Activated B cell treated with CpG ODN at 0.5 μM for 24 hours (primary cell): Measurements from ENCODE around the gene DUSP22. TPM values are rescaled to one million over a fixed set of nuclear protein-coding genes. Genes with fewer than 3 reads are reported as not detected.

Source experiments
- ATAC-seq: fragments of 200-7000 bp; cut with Tn5 transposase; one replicate; pipeline ENCODE4 v1.10.0; 2021; ENCODE audit warnings: low read depth, mild to moderate bottlenecking, moderate library complexity
- CTCF ChIA-PET: fragments of 350-600 bp; sonication (Branson Sonifier 250); formaldehyde crosslinking; loops from one replicate; lab custom pipeline; 2021; ENCODE audit warnings: antibody characterized with exemption; lab: Charles Lee
- POLR2A ChIA-PET: fragments of 350-600 bp; sonication (Branson Sonifier 250); formaldehyde crosslinking; loops from one replicate; lab custom pipeline; 2021; ENCODE audit warnings: antibody characterized with exemption; lab: Charles Lee
- DNase-seq: peaks from one replicate; pipeline ENCODE4 v3.0.0; 2022
- H3K27ac Mint-ChIP-seq: one replicate; pipeline ENCODE4 v1.8.0; 2020; ENCODE audit warnings: mixed read lengths
- H3K27me3 Mint-ChIP-seq: one replicate; pipeline ENCODE4 v1.8.0; 2021; ENCODE audit warnings: mixed read lengths
- H3K36me3 Mint-ChIP-seq: one replicate; pipeline ENCODE4 v1.8.0; 2021; ENCODE audit warnings: low read depth, mixed read lengths
- H3K4me1 Mint-ChIP-seq: one replicate; pipeline ENCODE4 v1.8.0; 2021; ENCODE audit warnings: mixed read lengths
- H3K4me3 Mint-ChIP-seq: one replicate; pipeline ENCODE4 v1.8.0; 2020; ENCODE audit warnings: mild to moderate bottlenecking, mixed read lengths
- H3K9me3 Mint-ChIP-seq: one replicate; pipeline ENCODE4 v1.8.0; 2020; ENCODE audit warnings: mixed read lengths
- CTCF ChIP-seq: fragments of 200-600 bp; IDR thresholded peaks from one replicate; pipeline ENCODE4 v1.8.0; 2022; ENCODE audit warnings: antibody characterized with exemption, mild to moderate bottlenecking
- intact Hi-C: fragments of 100-400 bp; cut with micrococcal nuclease; formaldehyde crosslinking; loops from one replicate; pipeline ENCODE4 v1.15.1; 2024
- total RNA-seq: library from RNA; stranded (reverse); gene quantifications from 2 replicates; pipeline ENCODE4 v1.2.3, GENCODE V29; 2022

DUSP22 gene
- total RNA-seq, 1 donor from 2014 or later = 153 TPM

GRCh38 chr6:256169-256568 lies 36.1 kb upstream of the DUSP22 start:
- intact Hi-C loops = loop anchor here (5.0 kb wide), 1 partner anchor 36 kb away; the partner anchor contains the start of gene DUSP22
- no peak for TF ChIP-seq CTCF
- Mint-ChIP-seq H3K4me1 (peaks cover 77% of the 10 kb centered on the region), H3K27me3 (no peaks in the 10 kb centered on the region), H3K36me3 (no peaks in the 10 kb centered on the region), H3K9me3 (peaks cover 5% of the 10 kb centered on the region), H3K4me3 (no peak overlapping the region), H3K27ac (no peak overlapping the region)
- DNase-seq (no peak), ATAC-seq (no peak)
- POLR2A ChIA-PET = interaction anchor here (1.3 to 1.9 kb wide), 3 partner anchors 9 to 136 kb away, joined by 4 to 6 read pairs (median 5); partner anchors contain the start of gene IRF4
- CTCF ChIA-PET = no interaction called here

GRCh38 chr6:257031-257725 lies 35.1 kb upstream of the DUSP22 start:
- no peak overlapping the region for H3K4me3 Mint-ChIP-seq
- TF ChIP-seq CTCF = no peak
- POLR2A ChIA-PET = interaction anchor here (0.9 to 1.9 kb wide), 5 partner anchors 8 to 135 kb away, joined by 3 to 6 read pairs (median 4); partner anchors contain the start of gene IRF4
- peaks cover 71% of the 10 kb centered on the region for H3K4me1 Mint-ChIP-seq
- DNase-seq (no peak), ATAC-seq (no peak)
- no peaks in the 10 kb centered on the region for H3K27me3 Mint-ChIP-seq
- no peaks in the 10 kb centered on the region for H3K36me3 Mint-ChIP-seq
- intact Hi-C loops = loop anchor here (5.0 kb wide), 1 partner anchor 35 kb away; the partner anchor contains the start of gene DUSP22
- CTCF ChIA-PET = no interaction called here
- peak overlapping the region; percentile 42 for H3K27ac Mint-ChIP-seq
- peaks cover 5% of the 10 kb centered on the region for H3K9me3 Mint-ChIP-seq

- DNase-seq = no peak
- peak; percentile 42 for ATAC-seq
- CTCF ChIA-PET = no interaction called here
- TF ChIP-seq CTCF = no peak
- peaks cover 5% of the 10 kb centered on the region for H3K9me3 Mint-ChIP-seq
- no peaks in the 10 kb centered on the region for H3K27me3 Mint-ChIP-seq
- intact Hi-C loops = loop anchor here (5.0 kb wide), 1 partner anchor 35 kb away; the partner anchor contains the start of gene DUSP22
- POLR2A ChIA-PET = interaction anchor here (0.9 to 1.4 kb wide), 4 partner anchors 8 to 48 kb away, joined by 3 to 5 read pairs (median 3); no protein-coding TSS in a partner anchor
- H3K27ac Mint-ChIP-seq = peak overlapping the region; percentile 36
- peaks cover 71% of the 10 kb centered on the region for H3K4me1 Mint-ChIP-seq
- no peaks in the 10 kb centered on the region for H3K36me3 Mint-ChIP-seq
- H3K4me3 Mint-ChIP-seq = no peak overlapping the region
Observed at GRCh38 chr6:257774-258173, 34.5 kb upstream of the DUSP22 start.

GRCh38 chr6:259316-259715 lies 33.0 kb upstream of the DUSP22 start:
- Mint-ChIP-seq H3K9me3 (peaks cover 5% of the 10 kb centered on the region), H3K36me3 (no peaks in the 10 kb centered on the region), H3K4me3 (no peak overlapping the region), H3K27ac (no peak overlapping the region), H3K4me1 (peaks cover 76% of the 10 kb centered on the region), H3K27me3 (no peaks in the 10 kb centered on the region)
- ChIA-PET POLR2A (interaction anchor here (0.6 to 1.9 kb wide), 4 partner anchors 27 to 132 kb away, joined by 4 to 12 read pairs (median 5); partner anchors contain the start of genes DUSP22 and IRF4), CTCF (interaction anchor here (1.0 kb wide), 1 partner anchor 150 kb away, joined by 3 read pairs; no protein-coding TSS in a partner anchor)
- intact Hi-C loops = loop anchor here (5.0 kb wide), 1 partner anchor 33 kb away; the partner anchor contains the start of gene DUSP22
- no peak for TF ChIP-seq CTCF
- ATAC-seq (no peak), DNase-seq (no peak)
